Astrocyte (in vitro differentiated cells and primary cell): ENCODE data around the gene KIRREL3.

Source experiments
- EZH2 ChIP-seq: IDR thresholded peaks from 2 replicates; pipeline ENCODE4 v1.6.1; 2012; ENCODE audit warnings: mild to moderate bottlenecking, low read length, inconsistent platforms; ENCODE audit not compliant: insufficient read depth
- TF ChIP-seq, protein P1 (sequence below): IDR thresholded peaks from 2 replicates; pipeline ENCODE4 v1.5.1; 2011; ENCODE audit warnings: low read depth, mild to moderate bottlenecking, inconsistent platforms, low read length, moderate library complexity; ENCODE audit not compliant: insufficient read depth

DNA sequence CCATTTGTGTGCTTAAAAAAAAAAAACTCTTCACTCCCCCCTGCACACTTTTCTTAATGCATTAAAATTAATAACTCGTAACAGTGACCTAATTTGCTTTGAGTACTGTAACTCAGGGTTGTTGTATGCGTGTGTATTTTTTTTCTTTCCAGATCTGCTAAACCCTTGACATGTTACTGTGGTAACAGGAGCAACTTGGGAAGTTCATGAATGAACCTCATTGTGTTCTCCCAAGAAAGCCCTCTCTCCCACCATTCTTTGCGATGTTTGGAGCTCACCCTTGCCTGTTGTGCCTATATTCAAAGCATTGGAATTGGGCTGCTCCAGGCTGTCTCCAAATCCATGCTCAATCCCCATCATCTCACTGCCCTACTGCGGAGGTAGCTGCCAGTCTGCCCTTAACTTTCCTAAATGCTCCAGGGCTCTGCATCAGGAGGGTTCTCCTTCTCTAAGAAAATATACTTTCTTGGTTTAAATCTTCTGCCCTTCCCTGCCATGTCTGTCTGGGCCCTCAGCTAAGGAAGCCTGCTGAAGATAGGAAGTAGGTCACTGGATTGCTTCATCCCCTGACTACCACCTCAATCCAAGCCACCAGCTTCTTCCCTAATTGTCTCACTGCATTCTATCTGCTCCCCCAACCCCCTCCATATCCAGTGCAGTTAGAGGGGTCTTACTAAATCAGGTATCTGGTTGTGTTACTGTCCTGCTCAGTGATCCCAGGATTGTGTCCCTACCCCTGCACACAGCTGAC, 70.3 kb downstream of the KIRREL3 start:
- TF ChIP-seq, protein P1, sequence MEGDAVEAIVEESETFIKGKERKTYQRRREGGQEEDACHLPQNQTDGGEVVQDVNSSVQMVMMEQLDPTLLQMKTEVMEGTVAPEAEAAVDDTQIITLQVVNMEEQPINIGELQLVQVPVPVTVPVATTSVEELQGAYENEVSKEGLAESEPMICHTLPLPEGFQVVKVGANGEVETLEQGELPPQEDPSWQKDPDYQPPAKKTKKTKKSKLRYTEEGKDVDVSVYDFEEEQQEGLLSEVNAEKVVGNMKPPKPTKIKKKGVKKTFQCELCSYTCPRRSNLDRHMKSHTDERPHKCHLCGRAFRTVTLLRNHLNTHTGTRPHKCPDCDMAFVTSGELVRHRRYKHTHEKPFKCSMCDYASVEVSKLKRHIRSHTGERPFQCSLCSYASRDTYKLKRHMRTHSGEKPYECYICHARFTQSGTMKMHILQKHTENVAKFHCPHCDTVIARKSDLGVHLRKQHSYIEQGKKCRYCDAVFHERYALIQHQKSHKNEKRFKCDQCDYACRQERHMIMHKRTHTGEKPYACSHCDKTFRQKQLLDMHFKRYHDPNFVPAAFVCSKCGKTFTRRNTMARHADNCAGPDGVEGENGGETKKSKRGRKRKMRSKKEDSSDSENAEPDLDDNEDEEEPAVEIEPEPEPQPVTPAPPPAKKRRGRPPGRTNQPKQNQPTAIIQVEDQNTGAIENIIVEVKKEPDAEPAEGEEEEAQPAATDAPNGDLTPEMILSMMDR, result no peak
- TF ChIP-seq EZH2, result no peak
